GM18868 (cell line): ENCODE results near the gene LITAF.
"Not testable (repeated sequence)": the region's sequence is repeated elsewhere in the genome, so short reads cannot be mapped to it uniquely, and the experiment has no call there.

Experiments
- ATAC-seq: cut with Tn5 transposase; IDR thresholded peaks from one replicate; pipeline ENCODE4 v1.9.1; 2021; ENCODE audit warnings: mild to moderate bottlenecking, moderate library complexity; ENCODE audit not compliant: unreplicated experiment

LITAF gene

DNA sequence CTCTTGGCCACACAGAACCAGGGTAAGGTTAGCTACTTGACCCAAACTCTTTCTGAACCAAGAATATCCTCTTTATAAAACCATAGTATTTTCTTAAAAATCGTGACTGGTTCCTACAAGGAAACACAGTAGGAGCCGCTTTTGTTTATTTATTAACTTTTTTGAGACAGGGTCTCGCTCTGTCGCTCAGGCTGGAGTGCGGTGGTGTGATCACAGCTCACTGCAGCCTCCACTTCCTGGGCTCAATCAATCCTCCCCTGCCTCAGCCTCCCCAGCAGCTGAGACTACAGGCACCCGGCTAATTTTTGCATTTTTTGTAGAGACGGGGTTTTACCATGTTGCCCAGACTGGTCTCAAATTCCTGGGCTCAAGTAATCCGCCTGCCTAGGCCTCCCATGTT lies 14.7 kb upstream of the LITAF start:
- no peak for ATAC-seq

DNA sequence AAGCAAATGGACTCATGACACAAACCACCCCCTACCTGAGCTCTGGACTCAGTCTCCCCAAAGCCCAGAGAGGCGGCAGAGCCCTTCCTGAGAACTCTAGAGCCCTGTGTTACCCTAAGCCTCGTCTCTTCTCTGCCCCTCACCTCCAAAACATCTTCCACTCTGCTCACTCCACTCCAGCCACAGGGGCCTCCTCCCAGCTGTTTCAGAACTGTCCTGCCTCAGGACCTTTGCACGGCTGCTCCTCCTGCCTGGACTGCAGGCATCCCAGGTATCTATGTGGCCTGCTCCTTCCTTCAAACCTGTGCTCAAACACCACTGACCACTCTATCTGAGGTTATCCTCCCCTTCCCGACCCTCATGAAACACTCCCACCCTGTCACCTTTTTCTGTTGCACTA lies 12.9 kb upstream of the LITAF start:
- no peak for ATAC-seq

DNA sequence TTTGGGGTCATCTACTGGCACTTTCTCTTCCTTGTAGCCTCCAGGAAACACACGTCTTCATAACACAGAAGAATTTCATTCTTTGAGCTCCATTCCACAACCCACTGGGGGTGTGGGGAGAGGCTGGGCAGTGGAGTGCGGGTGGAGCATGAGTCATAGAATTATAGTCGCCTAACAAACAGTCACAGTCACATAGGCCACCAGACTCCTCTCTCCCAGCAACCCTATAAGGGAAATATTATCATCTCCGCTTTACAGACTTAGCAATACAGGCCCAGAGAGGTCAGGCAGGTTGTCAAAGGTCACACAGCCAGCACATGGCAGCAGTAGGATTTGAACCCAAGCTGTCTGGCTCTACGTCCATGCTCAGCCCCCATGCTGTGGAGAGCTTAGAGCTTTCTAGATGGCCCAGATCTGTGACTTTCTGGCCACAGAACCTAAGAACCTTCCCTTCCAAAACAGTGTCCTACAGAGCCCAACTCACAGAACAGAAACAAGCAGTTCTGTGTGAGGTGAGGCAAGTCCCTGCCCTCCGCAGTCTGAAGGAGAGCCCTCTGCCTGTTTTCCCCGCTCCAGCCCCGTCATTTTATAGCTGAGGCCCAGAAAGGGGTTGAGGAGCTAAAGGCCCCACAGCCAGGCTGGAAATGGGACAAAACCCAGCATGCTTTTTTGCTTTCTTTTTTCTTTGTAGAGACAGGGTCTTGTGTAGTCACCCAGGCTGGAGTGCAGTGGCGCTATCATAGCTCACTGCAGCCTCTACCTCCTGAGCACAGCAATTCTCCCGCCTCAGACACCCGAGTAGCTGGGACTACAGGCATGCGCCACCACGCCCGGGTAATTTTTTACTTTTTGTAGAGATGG lies 10.7 kb upstream of the LITAF start:
- ATAC-seq: no peak

DNA sequence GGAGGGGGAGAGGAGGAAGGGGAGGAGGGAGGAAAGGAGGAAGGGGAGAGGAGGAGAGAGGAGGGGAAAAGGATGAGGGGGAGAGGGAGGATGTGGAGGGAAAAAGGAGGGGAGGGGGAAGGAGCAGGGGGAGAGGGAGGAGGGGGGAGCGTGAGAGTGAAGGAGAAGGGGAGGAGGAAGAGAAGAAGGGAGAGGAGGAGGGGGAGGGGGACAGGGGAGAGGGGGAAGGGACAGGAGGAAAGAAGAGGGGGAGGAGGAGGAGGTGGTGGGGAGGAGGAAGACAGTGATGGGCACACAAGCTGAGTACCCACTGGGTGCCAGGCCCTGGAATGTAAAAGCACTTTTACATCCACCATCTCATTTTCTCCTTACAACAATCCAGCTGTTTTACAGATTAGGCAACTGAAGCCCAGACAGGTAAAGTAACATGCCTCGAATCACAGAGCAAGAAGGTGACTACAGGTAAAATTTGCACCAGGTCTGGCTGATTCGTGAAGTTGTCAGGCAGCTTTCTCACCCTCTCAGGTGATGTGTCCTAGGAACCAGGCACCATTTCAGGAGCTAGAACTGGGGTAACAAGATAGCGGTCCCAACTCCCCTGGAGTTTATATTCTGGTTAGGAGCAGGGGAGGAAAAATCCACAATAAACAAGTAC lies 10.0 kb upstream of the LITAF start:
- ATAC-seq: no peak

DNA sequence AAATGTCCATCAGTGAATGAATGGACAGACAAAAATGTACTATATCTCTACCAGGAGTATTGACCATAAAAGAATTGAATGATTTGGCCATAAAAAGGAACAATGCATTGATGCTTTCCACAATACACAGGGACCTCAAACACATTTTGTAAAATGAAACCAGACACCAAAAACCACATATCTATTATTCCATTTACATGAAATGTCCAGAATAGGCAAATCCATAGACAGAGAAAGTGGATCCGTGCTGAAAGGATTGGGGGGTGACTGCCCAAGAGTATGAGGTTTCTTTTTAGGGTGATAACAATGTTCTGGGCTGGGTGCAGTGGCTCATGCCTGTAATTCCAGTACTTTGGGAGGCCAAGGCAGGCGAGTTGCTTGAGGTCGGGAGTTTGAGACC lies 6.9 kb upstream of the LITAF start:
- ATAC-seq: no peak

DNA sequence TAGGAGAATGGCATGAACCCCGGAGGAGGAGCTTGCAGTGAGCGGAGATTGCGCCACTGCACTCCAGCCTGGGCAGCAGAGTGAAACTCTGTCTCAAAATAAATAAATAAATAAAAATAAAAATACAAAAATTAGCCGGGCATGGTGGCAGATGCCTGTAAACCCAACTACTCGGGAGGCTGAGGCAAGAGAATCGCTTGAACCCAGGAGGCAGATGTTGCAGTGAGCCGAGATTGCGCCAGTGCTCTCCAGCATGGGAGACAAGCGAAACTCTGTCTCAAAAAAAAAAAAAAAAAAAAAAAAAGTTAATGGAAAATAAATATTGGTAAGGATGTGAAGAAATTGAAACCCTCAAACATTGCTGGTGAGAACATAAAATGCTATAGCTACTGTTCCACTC lies 6.4 kb upstream of the LITAF start:
- not testable (repeated sequence) for ATAC-seq

DNA sequence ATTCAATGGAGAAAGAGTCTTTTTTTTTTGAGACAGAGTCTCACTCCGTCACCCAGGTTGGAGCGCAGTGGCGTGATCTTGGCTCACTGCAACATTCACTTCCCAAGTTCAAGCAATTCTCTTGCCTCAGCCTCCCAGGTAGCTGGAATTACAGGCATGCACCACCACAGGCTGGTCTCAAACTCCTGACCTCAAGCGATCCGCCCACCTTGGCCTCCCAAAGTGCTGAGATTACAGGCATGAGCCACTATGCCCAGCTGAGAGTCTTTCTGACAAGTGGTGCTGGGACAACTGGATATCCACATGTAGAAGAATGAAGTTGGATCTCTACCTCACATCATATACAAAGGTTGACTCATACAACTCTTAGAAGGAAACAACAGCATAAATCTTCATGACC lies 4.9 kb upstream of the LITAF start:
- ATAC-seq: not testable (repeated sequence)

DNA sequence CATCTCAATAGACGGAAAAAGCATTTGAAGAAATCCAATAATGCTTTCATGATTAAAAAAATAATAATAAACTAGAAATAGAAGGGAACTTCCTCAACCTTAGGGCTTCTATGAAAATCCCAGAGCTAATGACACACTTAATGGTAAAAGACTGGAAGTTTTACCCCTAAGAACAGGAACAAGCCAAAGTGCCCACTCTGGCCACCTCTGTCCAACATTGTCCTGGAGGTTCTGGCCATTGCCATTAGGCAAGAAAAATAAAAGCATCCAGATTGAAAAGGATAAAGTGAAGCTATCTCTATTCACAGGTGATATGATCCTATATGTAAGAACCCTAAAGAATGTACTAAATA lies 2.5 kb upstream of the LITAF start:
- no peak for ATAC-seq

DNA sequence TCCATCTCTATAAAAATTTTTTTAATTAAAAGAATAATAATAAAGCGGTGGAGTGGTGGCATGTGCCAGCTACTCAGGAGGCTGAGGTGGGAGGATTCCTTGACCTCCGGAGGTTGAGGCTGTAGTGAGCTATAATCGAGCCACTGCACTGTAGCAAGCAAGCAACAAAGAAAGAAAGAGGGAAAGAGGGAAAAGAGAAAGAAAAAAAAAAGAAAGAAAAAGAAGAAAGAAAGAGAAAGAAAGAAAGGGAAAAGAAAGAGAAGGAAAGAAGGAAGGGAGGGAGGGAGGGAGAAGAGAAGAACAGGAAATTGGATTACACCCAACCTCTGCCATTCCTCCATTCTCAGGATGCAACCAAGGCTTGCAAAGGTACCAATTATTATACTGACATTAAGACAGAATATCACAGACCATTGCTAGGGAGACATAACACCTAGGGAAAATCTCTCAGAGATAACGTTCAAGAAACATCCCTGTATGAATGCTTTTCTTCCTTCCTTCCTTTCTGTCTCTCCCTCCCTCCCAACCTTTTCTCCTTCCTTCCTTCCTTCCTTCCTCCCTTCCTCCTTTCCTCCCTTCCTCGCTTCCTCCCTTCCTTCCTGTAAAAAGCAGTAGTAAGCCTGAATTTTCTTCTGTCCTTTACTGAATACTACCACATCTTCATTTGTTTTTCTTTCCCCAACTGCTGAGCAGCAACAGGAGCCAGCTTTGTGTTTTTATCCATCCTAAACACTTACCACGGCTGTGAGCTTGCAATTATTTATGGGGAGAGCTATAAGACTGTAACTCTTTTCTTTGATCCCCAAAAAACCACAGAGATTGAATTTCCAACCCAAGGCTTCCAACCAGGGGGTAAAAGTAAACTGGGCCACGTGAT lies 1.8 kb upstream of the LITAF start:
- ATAC-seq: no peak

DNA sequence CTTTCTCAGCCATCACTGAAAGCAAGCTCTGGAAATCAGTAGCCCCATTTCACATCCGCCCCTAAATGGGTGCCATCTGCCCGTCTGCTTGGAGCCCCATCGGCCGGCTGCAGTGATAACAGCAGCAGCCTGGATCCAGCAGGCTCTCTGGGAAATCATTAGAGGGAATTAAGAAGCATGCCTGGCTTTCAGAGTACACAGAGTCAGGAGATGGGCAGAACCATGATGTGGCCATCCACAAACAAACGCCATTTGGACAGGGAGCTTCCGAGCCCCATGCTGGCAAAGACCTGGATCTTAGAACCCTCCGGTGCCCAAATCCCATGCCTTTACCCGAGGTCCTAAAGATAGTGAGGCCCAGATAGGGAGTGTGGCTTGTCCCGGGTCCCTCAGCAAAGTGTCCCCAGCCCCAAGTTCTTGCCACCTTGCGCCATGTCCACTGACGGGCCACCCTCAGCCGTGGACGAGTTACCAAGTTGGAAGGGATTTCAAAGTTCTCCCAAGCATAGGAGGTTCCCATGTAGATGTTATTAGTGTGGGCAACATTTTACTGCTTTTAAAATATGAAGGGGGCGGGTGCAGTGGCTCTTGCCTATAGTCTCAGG lies 1.0 kb upstream of the LITAF start:
- ATAC-seq: no peak

DNA sequence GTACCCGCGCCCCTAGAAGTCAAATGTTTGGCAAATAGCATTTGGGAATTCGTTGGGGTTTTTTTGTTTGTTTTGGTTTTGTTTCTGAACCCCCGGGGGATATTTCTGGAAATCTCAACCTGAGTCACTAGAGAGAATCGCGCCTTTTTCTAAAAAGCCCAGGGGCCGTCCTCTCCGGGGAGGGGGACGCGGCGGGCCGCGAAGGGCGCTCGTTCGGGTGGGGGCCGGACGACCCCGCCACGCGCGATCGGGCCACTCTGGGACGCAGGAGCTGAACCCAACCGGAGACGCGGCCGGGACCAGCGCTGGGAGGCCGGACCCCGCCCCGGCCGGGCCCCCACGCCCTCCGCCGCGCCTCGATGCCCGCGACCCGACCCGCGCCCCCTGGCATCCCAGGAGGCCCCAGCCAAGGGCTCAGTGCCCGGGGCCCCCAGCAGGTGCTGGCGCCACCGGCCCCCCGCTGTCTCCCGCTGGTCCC lies 302 bp downstream of the LITAF start:
- peak; percentile 32 for ATAC-seq

DNA sequence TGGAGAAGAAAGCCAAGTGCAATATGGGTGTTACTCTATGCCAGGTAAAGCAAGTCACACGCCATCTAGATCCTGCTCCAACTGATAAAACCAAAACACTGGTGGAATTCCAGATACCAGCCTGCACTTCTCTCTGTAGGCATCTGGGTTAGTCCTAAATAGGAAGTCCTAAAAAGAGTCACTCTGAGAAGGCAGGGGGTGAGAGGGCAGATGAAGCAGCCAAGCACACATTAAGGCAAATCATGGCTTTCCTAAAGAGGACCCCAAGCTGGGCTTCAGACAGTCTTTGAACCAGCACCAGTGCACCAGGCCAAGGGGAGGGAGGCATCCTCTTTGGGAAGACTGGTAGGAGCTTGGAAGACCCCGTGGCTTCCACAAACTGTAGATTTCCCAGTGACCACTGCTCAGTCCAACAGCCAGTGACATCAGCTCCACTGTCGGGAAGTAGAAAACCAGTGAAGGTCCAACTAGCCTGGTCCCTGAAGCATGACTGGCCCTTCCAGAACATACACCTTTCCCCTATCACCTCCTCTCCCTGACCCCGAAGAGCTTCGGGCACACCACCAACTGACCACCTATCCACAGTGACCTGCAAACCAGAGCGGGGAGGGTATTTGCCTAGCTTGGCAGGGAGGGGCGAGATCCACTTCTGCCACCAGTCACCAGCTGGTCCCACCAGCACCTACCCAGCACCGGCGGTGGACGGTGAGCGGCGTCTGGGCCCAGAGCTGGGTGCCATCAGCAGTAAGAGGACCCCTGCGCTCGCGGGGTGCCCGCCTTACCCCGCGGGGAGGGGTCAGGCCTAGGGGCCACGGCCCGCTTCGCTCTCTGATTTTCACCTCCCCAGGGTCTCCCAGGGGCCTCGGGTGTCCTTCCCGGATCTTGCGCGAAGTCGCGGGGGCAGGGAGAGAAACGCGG lies 1.0 kb downstream of the LITAF start:
- ATAC-seq: peak; percentile 3

DNA sequence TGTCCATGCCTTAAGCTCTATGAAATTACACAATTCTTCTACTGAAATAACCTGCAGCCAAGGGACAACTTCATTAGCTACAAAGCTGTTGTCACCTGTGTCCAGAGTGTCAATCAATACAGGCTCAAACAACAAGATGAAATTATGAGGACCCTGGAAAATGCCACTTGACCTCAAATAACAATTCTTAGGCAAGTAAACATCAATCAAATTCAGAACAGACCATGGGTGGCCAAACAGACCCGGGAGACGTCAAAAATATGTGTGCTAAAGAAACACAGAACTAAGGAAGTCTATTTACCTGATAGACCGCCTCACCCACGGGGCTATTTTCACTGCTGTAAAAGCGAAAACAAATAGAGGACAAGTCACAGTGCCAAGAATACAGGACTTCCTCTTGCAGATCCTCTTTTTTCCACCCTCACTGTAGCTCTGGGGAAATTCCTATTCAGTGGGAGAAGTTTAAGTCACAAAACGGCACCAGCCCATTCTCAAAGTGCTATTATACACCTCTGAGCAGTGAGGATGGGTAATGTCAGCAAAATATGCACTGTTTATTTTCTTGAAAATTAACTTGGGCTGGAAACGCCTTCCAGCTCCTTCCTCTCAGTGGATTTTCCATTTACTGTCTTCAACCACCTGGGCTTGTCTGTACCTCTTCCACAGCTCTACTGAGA lies 2.7 kb downstream of the LITAF start:
- no peak for ATAC-seq

DNA sequence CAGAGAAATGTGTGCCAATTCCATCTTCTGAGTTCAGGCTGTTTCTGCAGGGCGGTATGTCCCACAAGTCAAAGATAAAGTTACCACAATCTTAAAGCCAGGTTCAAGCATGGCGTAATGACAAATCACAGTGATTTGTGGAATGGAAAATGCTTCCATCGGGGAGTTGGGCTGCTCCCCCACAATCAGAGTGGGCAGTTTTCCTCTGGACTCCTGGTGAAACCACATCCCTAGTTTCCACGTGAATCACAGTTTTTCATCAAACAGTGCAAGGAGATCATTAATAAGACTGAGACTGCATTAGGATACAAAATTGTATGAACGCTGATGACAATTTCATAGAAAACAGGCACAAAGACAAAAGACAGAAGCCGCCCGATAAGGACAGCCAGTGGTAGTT lies 3.6 kb downstream of the LITAF start:
- ATAC-seq: no peak

DNA sequence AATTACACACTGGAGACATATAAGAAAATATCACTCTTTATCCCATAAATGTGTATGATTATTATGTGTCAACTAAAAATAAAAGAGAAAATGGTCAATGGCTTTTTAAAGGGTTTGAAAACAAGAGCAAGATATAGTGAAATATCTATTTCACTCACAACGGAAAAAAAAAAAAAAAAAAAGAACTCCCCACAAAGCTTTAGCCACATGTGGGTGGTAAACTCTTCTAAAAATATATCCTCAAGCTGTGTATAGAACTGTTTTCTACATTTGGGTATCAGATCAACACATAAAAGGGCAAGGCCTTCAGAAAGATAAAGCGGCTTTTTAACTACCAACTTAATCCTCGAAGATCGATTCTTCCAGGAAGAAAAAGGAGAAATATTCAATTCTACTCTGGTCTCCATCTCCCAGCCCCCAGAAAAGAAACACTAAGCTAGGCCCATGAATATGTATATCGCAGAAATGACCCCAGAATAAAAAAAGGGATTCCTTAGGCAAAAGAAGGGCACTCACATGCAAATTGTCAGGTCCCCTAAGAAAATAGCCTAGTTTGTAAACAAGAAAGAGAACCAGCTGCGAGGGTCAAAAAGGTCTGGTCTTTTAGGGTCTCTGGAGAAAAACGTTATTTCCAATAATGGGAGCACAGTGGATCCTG lies 4.4 kb downstream of the LITAF start:
- ATAC-seq: no peak

DNA sequence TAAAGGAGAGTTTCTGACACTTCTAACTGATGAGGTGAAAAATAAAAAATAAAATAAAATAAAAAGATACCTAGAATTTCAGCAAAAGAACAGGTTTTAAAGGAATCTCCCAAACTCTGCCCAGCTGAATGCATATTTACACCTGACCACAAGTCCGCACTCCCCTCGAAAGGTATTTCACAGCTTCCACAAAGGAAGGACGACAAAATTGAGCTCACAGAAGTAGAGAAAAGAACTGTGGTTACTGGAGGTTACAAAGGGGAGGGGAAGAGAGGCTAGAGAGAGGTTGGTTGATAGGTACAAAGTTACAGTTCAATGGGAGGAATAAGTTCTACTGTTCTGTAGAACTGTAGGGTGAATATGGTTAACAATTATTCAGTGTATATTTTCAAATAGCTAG lies 5.0 kb downstream of the LITAF start:
- no peak for ATAC-seq

DNA sequence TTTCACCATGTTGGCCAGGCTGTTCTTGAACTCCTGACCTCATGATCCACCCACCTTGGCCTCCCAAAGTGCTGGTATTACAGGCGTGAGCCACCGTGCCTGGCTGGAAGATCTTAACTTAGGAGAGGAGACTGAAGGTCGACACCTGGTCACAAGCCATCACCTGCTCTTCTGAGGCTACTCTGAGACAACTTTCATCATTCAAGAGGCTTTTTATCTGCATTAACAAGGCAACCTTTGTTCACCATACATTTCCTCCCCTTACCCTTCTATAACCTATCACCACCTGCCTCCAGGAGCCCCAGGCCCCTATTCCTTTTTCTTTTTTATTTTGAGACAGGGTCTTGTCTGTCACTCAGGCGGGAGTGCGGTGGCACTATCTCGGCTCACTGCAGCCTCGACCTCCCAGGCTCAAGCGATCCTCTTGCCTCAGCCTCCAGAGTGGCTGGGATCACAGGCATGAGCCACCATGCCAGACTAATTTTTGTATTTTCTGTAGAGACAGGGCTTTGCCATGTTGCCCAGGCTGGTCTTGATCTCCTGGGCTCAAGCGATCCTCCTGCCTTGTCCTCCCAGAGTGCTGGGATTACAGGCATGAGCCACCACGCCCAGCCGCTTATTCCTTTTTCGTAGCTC lies 6.2 kb downstream of the LITAF start:
- ATAC-seq: no peak

DNA sequence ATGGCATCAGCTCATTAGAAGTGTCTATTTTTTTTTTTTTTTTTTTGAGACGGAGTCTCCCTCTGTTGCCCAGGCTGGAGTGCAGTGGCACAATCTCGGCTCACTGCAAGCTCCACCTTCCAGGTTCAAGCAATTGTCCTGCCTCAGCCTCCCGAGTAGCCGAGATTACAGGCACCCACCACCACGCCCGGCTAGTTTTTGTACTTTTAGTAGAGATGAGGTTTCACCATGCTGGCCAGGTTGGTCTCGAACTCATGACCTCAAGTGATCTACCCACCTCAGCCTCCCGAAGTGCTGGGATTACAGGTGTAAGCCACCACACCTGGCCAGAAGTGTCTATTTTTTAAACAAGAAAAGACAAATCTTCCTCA lies 9.4 kb downstream of the LITAF start:
- ATAC-seq: not testable (repeated sequence)
